HCT116 (cell line): ENCODE results near the gene DCN. TPM values are rescaled to one million over a fixed set of nuclear protein-coding genes. Genes with fewer than 3 reads are reported as not detected.

Experiments
- ATAC-seq: fragments of 200-7000 bp; cut with Tn5 transposase; 2 replicates; pipeline ENCODE4 v1.9.1; 2020; ENCODE audit warnings: mild to moderate bottlenecking, moderate library complexity
- BruUV-seq: library from RNA; stranded (reverse); fragments of 400-500 nt; replicated peaks from 2 replicates; lab custom pipeline; 2021; lab: Mats Ljungman, UMichigan
- CTCF ChIA-PET: fragments of 300-600 bp; sonication (Branson Sonifier 250); formaldehyde crosslinking; loops from one replicate; lab custom pipeline; 2021; ENCODE audit warnings: antibody characterized with exemption; lab: Charles Lee
- POLR2A ChIA-PET: fragments of 300-600, 350-600 bp; sonication (Branson Sonifier 250); formaldehyde crosslinking; loops from one replicate; lab custom pipeline; 2021; ENCODE audit warnings: antibody characterized with exemption; lab: Charles Lee
- RAD21 ChIA-PET, 2 experiments: fragments of 300-600 bp; sonication (Branson Sonifier 250); formaldehyde crosslinking; loops; one replicate each; lab custom pipeline; 2023; ENCODE audit warnings: low total read pairs in 2 of 2; ENCODE audit not compliant: uncharacterized antibody in 2 of 2, unreplicated experiment in 2 of 2, low non-redundant PET in 1 of 2; lab: Charles Lee
- DNase-seq: peaks from one replicate; pipeline ENCODE4 v3.0.0-alpha.2; 2010; ENCODE audit warnings: low read depth, low spot score
- H2AFZ ChIP-seq: fragments of 200-600 bp; shearing (Covaris generic), sonication (generic); 2 replicates; pipeline ENCODE4 v1.6.1; 2017; ENCODE audit warnings: low read depth, mixed run types, mixed read lengths, antibody characterized with exemption, low read length; ENCODE audit not compliant: poor library complexity, severe bottlenecking
- H3K27ac ChIP-seq: 2 replicates; pipeline ENCODE4 v1.5.1; 2012; ENCODE audit warnings: low read depth, low read length
- H3K27me3 ChIP-seq: fragments of 200-600 bp; sonication (generic); 2 replicates; pipeline ENCODE4 v1.6.1; 2016; ENCODE audit warnings: mixed run types, low read length, mixed read lengths; ENCODE audit not compliant: insufficient read depth
- H3K36me3 ChIP-seq, 2 experiments: fragments of 200-500 bp in 1 of 2; fragments of 200-600 bp in 1 of 2; sonication (Bioruptor generic) in 1 of 2; sonication (generic) in 1 of 2; 2 replicates each; pipeline versions ENCODE4 v1.5.1 to v1.6.1; 2014 to 2016; ENCODE audit warnings: low read length in 2 of 2, inconsistent platforms in 1 of 2, mixed read lengths in 1 of 2, mixed run types in 1 of 2; ENCODE audit not compliant: insufficient read depth in 2 of 2, control insufficient read depth in 1 of 2
- H3K4me1 ChIP-seq, 2 experiments: fragments of 200-600 bp in 1 of 2; sonication (generic) in 1 of 2; 2 replicates each; pipeline versions ENCODE4 v1.5.1 to v1.6.1; 2012 to 2017; ENCODE audit warnings: low read length in 2 of 2, inconsistent platforms in 1 of 2, mild to moderate bottlenecking in 1 of 2, mixed read lengths in 1 of 2, mixed run types in 1 of 2, moderate library complexity in 1 of 2; ENCODE audit not compliant: insufficient read depth in 2 of 2, control insufficient read depth in 1 of 2
- H3K4me2 ChIP-seq: fragments of 200-600 bp; sonication (generic); 2 replicates; pipeline ENCODE4 v1.6.1; 2017; ENCODE audit warnings: mixed run types, low read length, mixed read lengths
- H3K4me3 ChIP-seq, 2 experiments: fragments of 200-600 bp in 1 of 2; sonication (generic) in 1 of 2; replicated peaks in 1 of 2; 2 replicates each; pipeline ENCODE4 v1.5.1; 2011 to 2016; ENCODE audit warnings: low read length in 2 of 2, control low read depth in 1 of 2, low read depth in 1 of 2, mild to moderate bottlenecking in 1 of 2, mixed read lengths in 1 of 2, mixed run types in 1 of 2
- H3K79me2 ChIP-seq: fragments of 200-600 bp; sonication (generic); 2 replicates; pipeline ENCODE4 v1.6.1; 2017; ENCODE audit warnings: mild to moderate bottlenecking, mixed run types, low read length, moderate library complexity, mixed read lengths; ENCODE audit not compliant: insufficient read depth
- H3K9ac ChIP-seq: fragments of 200-600 bp; sonication (generic); 2 replicates; pipeline ENCODE4 v1.6.1; 2016; ENCODE audit warnings: low read length, mixed read lengths
- H3K9me2 ChIP-seq: fragments of 200-600 bp; sonication (generic), shearing (Covaris generic); 2 replicates; pipeline ENCODE4 v1.6.1; 2017; ENCODE audit warnings: mixed run types, mild to moderate bottlenecking, moderate library complexity; ENCODE audit not compliant: insufficient read depth
- H3K9me3 ChIP-seq, 2 experiments: fragments of 200-500 bp in 1 of 2; fragments of 200-600 bp in 1 of 2; sonication (Bioruptor generic) in 1 of 2; sonication (generic) in 1 of 2; 2 replicates each; pipeline ENCODE4 v1.6.1; 2014 to 2017; ENCODE audit warnings: low read length in 2 of 2, mixed read lengths in 2 of 2, inconsistent platforms in 1 of 2, low read depth in 1 of 2, mild to moderate bottlenecking in 1 of 2, mixed run types in 1 of 2, moderate library complexity in 1 of 2; ENCODE audit not compliant: control insufficient read depth in 1 of 2, insufficient read depth in 1 of 2
- H4K20me1 ChIP-seq: fragments of 200-600 bp; sonication (generic), shearing (Covaris generic); 2 replicates; pipeline ENCODE4 v1.6.1; 2017; ENCODE audit warnings: mixed run types, mild to moderate bottlenecking, moderate library complexity; ENCODE audit not compliant: insufficient read depth
- CBX3 ChIP-seq: IDR thresholded peaks from 2 replicates; pipeline ENCODE4 v1.6.1; 2012; ENCODE audit warnings: low read depth
- CEBPB ChIP-seq: IDR thresholded peaks from 2 replicates; pipeline ENCODE4 v1.6.1; 2012; ENCODE audit warnings: low read depth
- ELF1 ChIP-seq: IDR thresholded peaks from 2 replicates; pipeline ENCODE4 v1.6.1; 2012; ENCODE audit warnings: low read depth, borderline replicate concordance
- FOSL1 ChIP-seq: IDR thresholded peaks from 2 replicates; pipeline ENCODE4 v1.6.1; 2012; ENCODE audit warnings: low read depth
- POLR2A ChIP-seq: IDR thresholded peaks from 2 replicates; pipeline ENCODE4 v1.7.0; 2011; ENCODE audit warnings: borderline replicate concordance; ENCODE audit not compliant: insufficient read depth, insufficient read length; ENCODE audit errors: extremely low read depth
- RAD21 ChIP-seq: IDR thresholded peaks from 2 replicates; pipeline ENCODE4 v1.6.1; 2012; ENCODE audit warnings: low read depth, mild to moderate bottlenecking
- SP1 ChIP-seq: IDR thresholded peaks from 2 replicates; pipeline ENCODE4 v1.6.1; 2012; ENCODE audit warnings: low read depth
- SRF ChIP-seq: IDR thresholded peaks from 2 replicates; pipeline ENCODE4 v1.6.1; 2012; ENCODE audit warnings: low read depth
- TCF7L2 ChIP-seq: IDR thresholded peaks from 2 replicates; pipeline ENCODE4 v1.7.0; 2011; ENCODE audit warnings: borderline replicate concordance, inconsistent platforms; ENCODE audit not compliant: insufficient read depth, insufficient read length; ENCODE audit errors: extremely low read depth
- ZFX ChIP-seq: fragments of 450-650 bp; IDR thresholded peaks from 2 replicates; pipeline ENCODE4 v1.6.1; 2017
- ZNF274 ChIP-seq: fragments of 200-500 bp; sonication (Bioruptor generic); IDR thresholded peaks from 2 replicates; pipeline ENCODE4 v1.6.1; 2014; ENCODE audit warnings: mild to moderate bottlenecking, low read depth, low read length, inconsistent platforms
- intact Hi-C: fragments of 100-400 bp; cut with micrococcal nuclease; formaldehyde crosslinking; loops from 2 replicates; pipeline ENCODE4 v1.10.0; 2022
- total RNA-seq: library from RNA; stranded (reverse); gene quantifications from one replicate; pipeline ENCODE4 v1.2.1, GENCODE V29; 2021; ENCODE audit not compliant: unreplicated experiment
- TF ChIP-seq, protein P1 (sequence below), 3 experiments: fragments of 200-600 bp in 1 of 3; sonication (generic) in 1 of 3; IDR thresholded peaks in 2 of 3; conservative IDR thresholded peaks in 1 of 3; 2 replicates each; pipeline ENCODE4 v1.5.1; 2012 to 2017; ENCODE audit warnings: low read depth in 2 of 3, low read length in 2 of 3, antibody characterized with exemption in 1 of 3, borderline replicate concordance in 1 of 3, control low read depth in 1 of 3, mild to moderate bottlenecking in 1 of 3, mixed read lengths in 1 of 3, mixed run types in 1 of 3, moderate library complexity in 1 of 3; ENCODE audit not compliant: insufficient read depth in 1 of 3
- TF ChIP-seq, protein P2 (sequence below): IDR thresholded peaks from 2 replicates; pipeline ENCODE4 v1.6.1; 2012; ENCODE audit warnings: low read depth
- TF ChIP-seq, protein P3 (sequence below): IDR thresholded peaks from 2 replicates; pipeline ENCODE4 v1.6.1; 2012
- TF ChIP-seq, protein P4 (sequence below): IDR thresholded peaks from 2 replicates; pipeline ENCODE4 v1.6.1; 2012
- TF ChIP-seq, protein P5 (sequence below): IDR thresholded peaks from 2 replicates; pipeline ENCODE4 v1.6.1; 2011; ENCODE audit warnings: mild to moderate bottlenecking, low read length, moderate library complexity; ENCODE audit not compliant: insufficient replicate concordance; ENCODE audit errors: extremely low read depth

The DCN gene
- total RNA-seq, 1 experiment from 2014 or later = 3.6 TPM

DNA sequence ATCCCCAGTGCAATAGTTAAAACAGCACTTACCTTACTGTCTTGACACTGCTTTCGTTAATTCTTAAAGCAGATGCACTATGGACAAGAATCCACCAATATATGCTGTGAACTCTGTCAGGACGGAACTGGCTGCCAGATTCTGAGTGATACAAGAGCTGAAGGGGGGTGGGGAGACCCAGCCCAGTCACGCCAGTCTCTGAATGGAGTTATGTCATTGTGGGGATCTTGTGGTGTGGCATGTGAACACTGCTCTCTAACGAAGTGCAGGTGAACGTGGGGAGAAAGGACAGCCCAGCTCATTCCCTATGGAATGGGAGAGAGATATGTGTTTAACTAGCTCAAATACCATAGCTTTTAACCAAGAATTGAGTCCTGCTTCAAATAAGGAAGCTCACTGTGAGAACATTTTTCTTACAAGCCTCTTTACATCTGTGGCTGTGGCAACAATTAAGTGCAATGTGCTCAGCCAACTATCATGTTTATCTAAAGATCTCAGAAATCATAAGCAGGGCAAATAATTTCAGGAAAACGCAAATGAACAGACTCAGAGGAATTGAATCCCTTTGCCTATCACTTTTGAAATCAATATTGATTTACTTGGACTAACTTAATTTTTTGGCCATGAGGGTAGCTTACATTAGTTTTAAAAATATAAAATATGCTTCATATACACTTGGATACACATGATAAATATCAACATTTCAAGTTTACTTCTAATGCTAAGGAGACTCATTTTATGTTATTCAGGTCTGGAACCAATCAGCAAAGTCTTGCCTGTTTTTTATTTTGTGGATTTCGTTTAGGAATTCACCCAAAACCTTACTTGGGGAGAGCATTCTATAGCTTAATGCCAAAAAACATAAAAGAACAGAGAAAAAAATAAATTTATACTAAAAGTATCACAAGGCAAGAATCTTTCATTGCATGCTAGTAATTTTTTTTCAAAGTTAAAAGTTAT is 71.0 kb downstream of the DCN start, which contains the start of gene LUM:
LUM (minus strand) TSS at position 129 of the 960 bp plus-strand sequence. CDS start 2,515 bp downstream, outside the sequence.
- Histone ChIP-seq H2AFZ (peak within 1 kb of the TSS; percentile 12), H3K9ac (no peak within 1 kb of the TSS), H3K4me2 (no peak within 1 kb of the TSS), H3K36me3 (no peaks in the 10 kb centered on the region), H4K20me1 (no peaks in the 10 kb centered on the region), H3K27ac (no peak within 1 kb of the TSS), H3K27me3 (no peaks in the 10 kb centered on the region), H3K4me3 (no peak within 1 kb of the TSS), H3K9me2 (no peaks in the 10 kb centered on the region), H3K4me1 (no peaks in the 10 kb centered on the region), H3K9me3 (no peaks in the 10 kb centered on the region), H3K79me2 (no peaks in the 10 kb centered on the region)
- ChIA-PET POLR2A (no interaction called here), RAD21 (no interaction called here), CTCF (interaction anchor here (1.2 kb wide), 1 partner anchor 215 kb away, joined by 3 read pairs; no protein-coding TSS in a partner anchor)
- no TSS peak for BruUV-seq
- intact Hi-C loops = no loop called here
- TF ChIP-seq, protein P1, sequence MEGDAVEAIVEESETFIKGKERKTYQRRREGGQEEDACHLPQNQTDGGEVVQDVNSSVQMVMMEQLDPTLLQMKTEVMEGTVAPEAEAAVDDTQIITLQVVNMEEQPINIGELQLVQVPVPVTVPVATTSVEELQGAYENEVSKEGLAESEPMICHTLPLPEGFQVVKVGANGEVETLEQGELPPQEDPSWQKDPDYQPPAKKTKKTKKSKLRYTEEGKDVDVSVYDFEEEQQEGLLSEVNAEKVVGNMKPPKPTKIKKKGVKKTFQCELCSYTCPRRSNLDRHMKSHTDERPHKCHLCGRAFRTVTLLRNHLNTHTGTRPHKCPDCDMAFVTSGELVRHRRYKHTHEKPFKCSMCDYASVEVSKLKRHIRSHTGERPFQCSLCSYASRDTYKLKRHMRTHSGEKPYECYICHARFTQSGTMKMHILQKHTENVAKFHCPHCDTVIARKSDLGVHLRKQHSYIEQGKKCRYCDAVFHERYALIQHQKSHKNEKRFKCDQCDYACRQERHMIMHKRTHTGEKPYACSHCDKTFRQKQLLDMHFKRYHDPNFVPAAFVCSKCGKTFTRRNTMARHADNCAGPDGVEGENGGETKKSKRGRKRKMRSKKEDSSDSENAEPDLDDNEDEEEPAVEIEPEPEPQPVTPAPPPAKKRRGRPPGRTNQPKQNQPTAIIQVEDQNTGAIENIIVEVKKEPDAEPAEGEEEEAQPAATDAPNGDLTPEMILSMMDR (IDR thresholded peaks at IDR 0.05 in 2 of 3, conservative IDR thresholded peaks at IDR 0.05 in 1 of 3; ENCODE audit: borderline replicate concordance in 1 of 3, insufficient read depth in 1 of 3, low read depth in 2 of 3, low read length in 2 of 3) = no peak
- TF ChIP-seq ZFX = no peak
- no peak for TF ChIP-seq SP1
- TF ChIP-seq, protein P2, sequence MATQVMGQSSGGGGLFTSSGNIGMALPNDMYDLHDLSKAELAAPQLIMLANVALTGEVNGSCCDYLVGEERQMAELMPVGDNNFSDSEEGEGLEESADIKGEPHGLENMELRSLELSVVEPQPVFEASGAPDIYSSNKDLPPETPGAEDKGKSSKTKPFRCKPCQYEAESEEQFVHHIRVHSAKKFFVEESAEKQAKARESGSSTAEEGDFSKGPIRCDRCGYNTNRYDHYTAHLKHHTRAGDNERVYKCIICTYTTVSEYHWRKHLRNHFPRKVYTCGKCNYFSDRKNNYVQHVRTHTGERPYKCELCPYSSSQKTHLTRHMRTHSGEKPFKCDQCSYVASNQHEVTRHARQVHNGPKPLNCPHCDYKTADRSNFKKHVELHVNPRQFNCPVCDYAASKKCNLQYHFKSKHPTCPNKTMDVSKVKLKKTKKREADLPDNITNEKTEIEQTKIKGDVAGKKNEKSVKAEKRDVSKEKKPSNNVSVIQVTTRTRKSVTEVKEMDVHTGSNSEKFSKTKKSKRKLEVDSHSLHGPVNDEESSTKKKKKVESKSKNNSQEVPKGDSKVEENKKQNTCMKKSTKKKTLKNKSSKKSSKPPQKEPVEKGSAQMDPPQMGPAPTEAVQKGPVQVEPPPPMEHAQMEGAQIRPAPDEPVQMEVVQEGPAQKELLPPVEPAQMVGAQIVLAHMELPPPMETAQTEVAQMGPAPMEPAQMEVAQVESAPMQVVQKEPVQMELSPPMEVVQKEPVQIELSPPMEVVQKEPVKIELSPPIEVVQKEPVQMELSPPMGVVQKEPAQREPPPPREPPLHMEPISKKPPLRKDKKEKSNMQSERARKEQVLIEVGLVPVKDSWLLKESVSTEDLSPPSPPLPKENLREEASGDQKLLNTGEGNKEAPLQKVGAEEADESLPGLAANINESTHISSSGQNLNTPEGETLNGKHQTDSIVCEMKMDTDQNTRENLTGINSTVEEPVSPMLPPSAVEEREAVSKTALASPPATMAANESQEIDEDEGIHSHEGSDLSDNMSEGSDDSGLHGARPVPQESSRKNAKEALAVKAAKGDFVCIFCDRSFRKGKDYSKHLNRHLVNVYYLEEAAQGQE = no peak
- no peak for TF ChIP-seq FOSL1
- no peak for TF ChIP-seq POLR2A
- no peak for TF ChIP-seq RAD21
- no peak for TF ChIP-seq SRF
- TF ChIP-seq, protein P3, sequence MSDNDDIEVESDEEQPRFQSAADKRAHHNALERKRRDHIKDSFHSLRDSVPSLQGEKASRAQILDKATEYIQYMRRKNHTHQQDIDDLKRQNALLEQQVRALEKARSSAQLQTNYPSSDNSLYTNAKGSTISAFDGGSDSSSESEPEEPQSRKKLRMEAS = no peak
- no peak for TF ChIP-seq CBX3
- TF ChIP-seq, protein P4, sequence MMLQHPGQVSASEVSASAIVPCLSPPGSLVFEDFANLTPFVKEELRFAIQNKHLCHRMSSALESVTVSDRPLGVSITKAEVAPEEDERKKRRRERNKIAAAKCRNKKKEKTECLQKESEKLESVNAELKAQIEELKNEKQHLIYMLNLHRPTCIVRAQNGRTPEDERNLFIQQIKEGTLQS = no peak
- TF ChIP-seq ELF1 = no peak
- TF ChIP-seq CEBPB = no peak
- no peak for TF ChIP-seq ZNF274
- no peak for TF ChIP-seq TCF7L2
- TF ChIP-seq, protein P5, sequence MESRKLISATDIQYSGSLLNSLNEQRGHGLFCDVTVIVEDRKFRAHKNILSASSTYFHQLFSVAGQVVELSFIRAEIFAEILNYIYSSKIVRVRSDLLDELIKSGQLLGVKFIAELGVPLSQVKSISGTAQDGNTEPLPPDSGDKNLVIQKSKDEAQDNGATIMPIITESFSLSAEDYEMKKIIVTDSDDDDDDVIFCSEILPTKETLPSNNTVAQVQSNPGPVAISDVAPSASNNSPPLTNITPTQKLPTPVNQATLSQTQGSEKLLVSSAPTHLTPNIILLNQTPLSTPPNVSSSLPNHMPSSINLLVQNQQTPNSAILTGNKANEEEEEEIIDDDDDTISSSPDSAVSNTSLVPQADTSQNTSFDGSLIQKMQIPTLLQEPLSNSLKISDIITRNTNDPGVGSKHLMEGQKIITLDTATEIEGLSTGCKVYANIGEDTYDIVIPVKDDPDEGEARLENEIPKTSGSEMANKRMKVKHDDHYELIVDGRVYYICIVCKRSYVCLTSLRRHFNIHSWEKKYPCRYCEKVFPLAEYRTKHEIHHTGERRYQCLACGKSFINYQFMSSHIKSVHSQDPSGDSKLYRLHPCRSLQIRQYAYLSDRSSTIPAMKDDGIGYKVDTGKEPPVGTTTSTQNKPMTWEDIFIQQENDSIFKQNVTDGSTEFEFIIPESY = no peak
- ATAC-seq (no peak), DNase-seq (no peak)
